ENCODE data around the gene MT1B.

- no peak for TF ChIP-seq CTCF (IDR thresholded peaks at IDR 0.05; ENCODE audit: poor library complexity)
- no peak for TF ChIP-seq EZH2 (IDR thresholded peaks at IDR 0.05; ENCODE audit: borderline replicate concordance)
Measured at GRCh38 chr16:56611281-56611833, 40.3 kb upstream of the MT1B start.

Data from hepatocyte (in vitro differentiated cells).